Measurements from ENCODE around the gene DOP1A. TPM values are rescaled to one million over a fixed set of nuclear protein-coding genes. Genes with fewer than 3 reads are reported as not detected.
A peak's percentile ranks its signal among the peaks of the same experiment; 100 is the strongest.

Gene DOP1A
- total RNA-seq, 8 experiments from 2014 or later = 15.2 to 36.8 (median 25.0) TPM

DNA sequence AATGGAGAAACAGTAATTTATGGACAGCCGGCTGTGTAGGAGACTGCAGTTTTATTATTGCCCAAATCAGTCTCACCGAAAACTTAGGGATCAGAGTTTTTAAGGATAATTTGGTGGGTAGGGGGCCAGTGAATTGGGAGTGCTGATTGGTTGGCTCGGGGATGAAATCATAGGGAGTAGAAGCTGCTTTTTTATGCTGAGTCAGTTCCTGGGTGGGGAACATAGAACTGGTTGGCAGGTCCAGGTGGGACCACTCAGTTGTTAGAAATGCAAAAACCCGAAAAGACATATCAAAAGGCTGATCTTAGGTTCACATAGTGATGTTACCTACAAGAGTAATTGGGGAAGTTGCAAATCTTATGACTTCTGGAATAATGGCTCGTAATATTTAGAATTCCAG, 59.3 kb downstream of the DOP1A start:
- in situ Hi-C loops (cut with MboI; ENCODE audit: low pct_unique_long_range_greater_than_20kb in 2 of 9, low sequenced_read_pairs in 9 of 9, unreplicated experiment in 9 of 9) = no loop called here
- WGBS, 10 experiments = 84 to 100% (median 95%) methylated on average over 1 to 5 of the region's 5 CpGs; no CpG with 5 or more reads in 2 of the 10 experiments
- Histone ChIP-seq H3K4me3 (no peak overlapping the region), H3K4me1 (replicated peaks in 1 of 2) (no peaks in the 10 kb centered on the region), H3K27ac (no peak overlapping the region)
- no peak for ATAC-seq (replicated peaks in 6 of 8)

DNA sequence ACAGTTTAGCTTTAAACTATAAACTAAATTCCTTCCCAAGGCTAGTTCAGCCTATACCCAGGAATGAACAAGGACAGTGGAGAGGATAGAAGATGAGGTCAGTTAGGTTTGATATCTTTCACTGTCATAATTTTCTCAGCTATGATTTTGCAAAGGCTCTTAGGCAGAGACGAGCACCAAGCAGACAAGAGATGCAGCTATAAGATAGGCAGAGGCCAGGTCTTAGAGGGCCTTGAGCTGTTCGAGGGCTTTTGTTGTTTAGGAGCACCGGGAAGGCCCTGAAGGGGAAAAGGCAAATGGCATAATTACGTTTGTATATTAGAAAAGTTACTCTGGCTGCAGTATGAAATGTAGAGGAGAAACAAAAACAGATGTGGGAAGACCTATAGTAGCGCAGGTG, 59.8 kb downstream of the DOP1A start:
- no peak overlapping the region for H3K4me3 ChIP-seq
- no peak for ATAC-seq (replicated peaks in 6 of 8)
- H3K27ac ChIP-seq = no peak overlapping the region
- in situ Hi-C loops (cut with MboI; ENCODE audit: low pct_unique_long_range_greater_than_20kb in 2 of 9, low sequenced_read_pairs in 9 of 9, unreplicated experiment in 9 of 9) = no loop called here
- no peaks in the 10 kb centered on the region for H3K4me1 ChIP-seq (replicated peaks in 1 of 2)
- WGBS, 10 experiments = 79 to 100% (median 92%) methylated on average over 2 to 5 of the region's 5 CpGs; no CpG with 5 or more reads in 1 of the 10 experiments

DNA sequence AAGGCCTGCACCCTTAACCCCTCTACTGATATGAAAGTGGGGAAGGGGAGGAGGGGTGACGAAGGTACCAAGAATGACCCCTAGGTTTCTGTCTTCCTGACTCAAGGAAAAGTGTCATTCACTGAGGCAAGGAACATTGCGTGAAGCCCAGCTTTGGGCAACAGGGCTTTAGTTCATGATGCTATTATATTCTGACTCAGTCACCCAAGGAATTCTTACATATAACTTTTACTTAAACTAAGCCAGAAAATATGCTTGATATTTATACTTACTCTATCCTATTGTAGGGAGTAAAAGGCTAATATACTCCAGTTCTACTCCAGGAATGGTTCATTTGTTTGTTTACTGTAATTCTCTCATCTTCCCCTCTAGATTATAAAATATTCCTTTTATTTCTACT, 60.5 kb downstream of the DOP1A start:
- in situ Hi-C loops (cut with MboI; ENCODE audit: low pct_unique_long_range_greater_than_20kb in 2 of 9, low sequenced_read_pairs in 9 of 9, unreplicated experiment in 9 of 9) = no loop called here
- 60 to 100% (median 92%) methylated on average over 1 to 2 of the region's 2 CpGs; no CpG with 5 or more reads in 2 of the 10 experiments for WGBS, 10 experiments
- Histone ChIP-seq H3K27ac (no peak overlapping the region), H3K4me1 (replicated peaks in 1 of 2) (no peaks in the 10 kb centered on the region), H3K4me3 (no peak overlapping the region)
- ATAC-seq (replicated peaks in 6 of 8) = no peak

DNA sequence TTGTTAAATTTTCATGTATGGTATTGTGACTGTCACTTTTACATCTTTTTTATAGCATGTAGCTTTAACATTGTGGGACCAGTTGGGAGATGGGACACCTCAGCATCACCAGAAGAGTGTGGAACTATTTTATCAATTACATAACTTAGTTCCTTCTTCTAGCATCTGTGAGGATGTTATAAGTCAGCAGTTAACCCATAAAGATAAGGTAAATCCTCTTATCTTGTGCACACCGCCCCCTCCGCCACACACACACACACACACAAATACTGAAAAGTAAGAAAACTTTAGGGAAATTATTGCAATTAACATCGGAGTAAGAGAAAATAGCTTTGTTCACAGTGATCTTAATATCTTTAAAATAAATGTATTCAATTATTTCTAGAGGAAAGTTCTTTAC, 64.7 kb downstream of the DOP1A start:
- WGBS, 10 experiments = 81 to 100% (median 91%) methylated on average over 2 to 3 of the region's 3 CpGs; no CpG with 5 or more reads in 2 of the 10 experiments
- no peak for ATAC-seq (replicated peaks in 6 of 8)
- no peak overlapping the region for H3K4me3 ChIP-seq
- in situ Hi-C loops (cut with MboI; ENCODE audit: low pct_unique_long_range_greater_than_20kb in 2 of 9, low sequenced_read_pairs in 9 of 9, unreplicated experiment in 9 of 9) = no loop called here
- H3K4me1 ChIP-seq (replicated peaks in 1 of 2) = no peaks in the 10 kb centered on the region
- H3K27ac ChIP-seq = no peak overlapping the region

DNA sequence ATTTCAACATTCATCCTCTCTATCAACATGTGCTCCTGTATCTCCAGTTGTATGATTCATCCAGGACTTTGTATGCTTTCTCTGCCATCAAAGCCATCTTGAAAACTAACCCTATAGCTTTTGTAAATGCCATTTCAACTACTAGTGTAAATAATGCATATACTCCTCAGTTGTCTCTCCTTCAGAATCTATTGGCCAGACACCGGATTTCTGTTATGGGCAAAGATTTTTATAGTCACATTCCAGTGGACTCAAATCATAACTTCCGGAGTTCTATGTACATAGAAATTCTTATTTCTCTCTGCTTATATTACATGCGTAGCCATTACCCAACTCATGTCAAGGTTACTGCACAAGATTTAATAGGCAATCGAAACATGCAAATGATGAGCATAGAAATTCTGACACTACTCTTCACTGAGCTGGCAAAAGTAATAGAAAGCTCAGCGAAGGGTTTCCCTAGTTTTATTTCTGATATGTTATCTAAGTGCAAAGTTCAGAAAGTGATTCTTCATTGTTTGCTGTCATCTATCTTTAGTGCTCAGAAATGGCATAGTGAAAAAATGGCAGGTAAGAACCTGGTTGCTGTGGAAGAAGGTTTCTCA, 70.7 kb downstream of the DOP1A start:
- WGBS, 10 experiments = 76 to 100% (median 96%) methylated on average over 1 to 5 of the region's 5 CpGs
- no peak for ATAC-seq (replicated peaks in 6 of 8)
- Histone ChIP-seq H3K4me3 (no peak overlapping the region), H3K27ac (no peak overlapping the region), H3K4me1 (replicated peaks in 1 of 2) (no peaks in the 10 kb centered on the region)
- in situ Hi-C loops (cut with MboI; ENCODE audit: low pct_unique_long_range_greater_than_20kb in 2 of 9, low sequenced_read_pairs in 9 of 9, unreplicated experiment in 9 of 9) = no loop called here

DNA sequence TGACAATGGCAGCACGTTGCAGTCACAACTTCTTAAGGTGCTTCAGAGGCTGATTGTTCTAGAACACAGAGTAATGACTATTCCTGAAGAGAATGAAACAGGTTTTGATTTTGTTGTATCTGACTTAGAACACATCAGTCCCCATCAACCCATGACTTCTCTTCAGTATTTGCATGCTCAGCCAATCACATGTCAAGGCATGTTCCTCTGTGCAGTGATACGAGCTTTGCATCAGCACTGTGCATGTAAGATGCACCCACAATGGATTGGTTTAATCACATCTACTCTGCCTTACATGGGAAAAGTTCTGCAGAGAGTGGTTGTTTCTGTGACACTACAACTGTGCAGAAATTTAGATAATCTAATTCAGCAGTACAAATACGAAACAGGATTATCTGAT, 71.3 kb downstream of the DOP1A start:
- H3K4me1 ChIP-seq (replicated peaks in 1 of 2) = no peaks in the 10 kb centered on the region
- H3K27ac ChIP-seq = no peak overlapping the region
- H3K4me3 ChIP-seq = no peak overlapping the region
- in situ Hi-C loops (cut with MboI; ENCODE audit: low pct_unique_long_range_greater_than_20kb in 2 of 9, low sequenced_read_pairs in 9 of 9, unreplicated experiment in 9 of 9) = no loop called here
- 57 to 100% (median 86%) methylated on average over 1 to 3 of the region's 3 CpGs for WGBS, 10 experiments
- ATAC-seq (replicated peaks in 6 of 8) = no peak

DNA sequence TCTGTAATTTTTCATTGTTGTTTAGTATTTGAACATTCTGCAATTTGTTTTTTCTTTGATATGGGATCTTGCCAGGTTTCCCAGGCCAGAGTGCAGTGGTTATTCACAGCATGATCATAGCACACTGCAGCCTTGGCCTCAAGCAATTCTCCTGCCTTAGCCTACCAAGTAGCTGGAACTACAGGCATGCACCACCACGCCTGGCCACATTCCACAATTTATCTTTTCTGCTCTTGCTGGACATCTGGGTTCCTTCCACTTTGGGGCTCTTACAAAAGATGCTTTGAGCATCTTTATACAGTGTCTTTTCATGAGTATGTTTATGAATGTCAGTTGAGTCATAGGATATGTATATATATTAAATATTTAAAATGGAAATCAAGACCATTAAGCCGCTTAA, 83.6 kb downstream of the DOP1A start:
- 0 to 100% (median 89%) methylated on average over 1 to 2 of the region's 2 CpGs for WGBS, 10 experiments
- peak in 3 of 8 experiments; percentile 97 to 99 (median 99) for ATAC-seq (replicated peaks in 6 of 8)
- no peak overlapping the region for H3K4me3 ChIP-seq
- H3K27ac ChIP-seq = no peak overlapping the region
- in situ Hi-C loops (cut with MboI; ENCODE audit: low pct_unique_long_range_greater_than_20kb in 2 of 9, low sequenced_read_pairs in 9 of 9, unreplicated experiment in 9 of 9) = loop anchor here in 1 of 9 experiments (25.0 kb wide), 1 partner anchor 939 kb away; no protein-coding TSS in a partner anchor
- H3K4me1 ChIP-seq (replicated peaks in 1 of 2) = peaks cover 8 to 22% of the 10 kb centered on the region in 2 donors

DNA sequence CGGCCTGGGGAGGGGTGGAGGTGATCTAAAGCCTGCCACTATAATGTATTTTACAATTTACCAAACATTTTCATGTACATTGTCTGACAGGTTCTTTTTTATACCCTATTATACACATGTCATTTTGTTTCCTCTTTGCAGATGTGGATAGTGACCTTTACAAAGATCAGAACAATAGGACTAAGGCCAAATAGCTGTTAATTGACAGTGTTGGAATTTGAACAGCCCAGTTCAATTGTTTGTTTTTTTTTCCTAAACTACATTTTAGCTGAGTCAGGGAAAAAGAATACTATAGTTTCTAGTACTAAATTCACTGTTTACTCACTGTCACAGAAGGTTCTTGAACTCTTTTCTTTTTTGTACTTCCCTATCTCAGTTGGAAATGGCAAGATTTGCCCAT, 85.4 kb downstream of the DOP1A start:
- H3K4me1 ChIP-seq (replicated peaks in 1 of 2) = peaks cover 8 to 22% of the 10 kb centered on the region in 2 donors
- H3K27ac ChIP-seq = no peak overlapping the region
- WGBS, 10 experiments = 71% methylated on average over 1 of the region's 1 CpG; no CpG with 5 or more reads in 8 of the 10 experiments
- H3K4me3 ChIP-seq = no peak overlapping the region
- in situ Hi-C loops (cut with MboI; ENCODE audit: low pct_unique_long_range_greater_than_20kb in 2 of 9, low sequenced_read_pairs in 9 of 9, unreplicated experiment in 9 of 9) = loop anchor here in 1 of 9 experiments (25.0 kb wide), 1 partner anchor 941 kb away; no protein-coding TSS in a partner anchor
- peak in 3 of 8 experiments; percentile 18 to 36 (median 22) for ATAC-seq (replicated peaks in 6 of 8)

DNA sequence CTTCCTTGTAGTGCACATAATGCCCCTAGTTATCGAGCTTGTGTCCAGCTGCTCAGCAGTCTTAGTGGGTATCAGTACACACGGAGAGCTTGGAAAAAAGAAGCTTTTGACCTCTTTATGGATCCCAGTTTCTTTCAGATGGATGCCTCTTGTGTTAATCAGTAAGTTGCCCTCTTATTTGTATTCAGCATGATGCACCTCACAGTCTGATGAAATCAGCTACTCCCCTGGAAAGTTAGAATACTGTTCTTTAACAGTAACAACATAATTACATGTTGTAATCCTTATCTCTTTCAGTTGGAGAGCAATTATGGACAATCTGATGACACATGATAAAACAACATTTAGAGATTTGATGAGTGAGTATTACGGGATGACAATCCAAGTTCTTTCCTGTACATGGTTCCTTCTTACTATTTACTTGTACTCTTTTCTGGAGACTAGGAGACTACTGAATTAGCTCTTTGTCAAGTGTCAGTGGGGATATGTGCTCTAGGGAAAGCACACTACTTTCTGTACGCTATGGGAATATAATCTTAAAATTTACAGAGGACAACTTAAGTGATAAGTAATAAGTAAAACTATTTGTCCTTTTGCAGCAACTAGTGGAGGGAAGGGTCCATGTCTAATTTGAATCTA, 86.5 kb downstream of the DOP1A start:
- Histone ChIP-seq H3K4me1 (replicated peaks in 1 of 2) (peaks cover 8 to 22% of the 10 kb centered on the region in 2 donors), H3K27ac (peak overlapping the region in 1 of 2 donors; percentile 56), H3K4me3 (no peak overlapping the region)
- in situ Hi-C loops (cut with MboI; ENCODE audit: low pct_unique_long_range_greater_than_20kb in 2 of 9, low sequenced_read_pairs in 9 of 9, unreplicated experiment in 9 of 9) = loop anchor here in 1 of 9 experiments (25.0 kb wide), 1 partner anchor 942 kb away; no protein-coding TSS in a partner anchor
- ATAC-seq (replicated peaks in 6 of 8) = peak in 5 of 8 experiments; percentile 55 to 80 (median 72)
- WGBS, 10 experiments = 33 to 100% (median 61%) methylated on average over 1 to 4 of the region's 4 CpGs

DNA sequence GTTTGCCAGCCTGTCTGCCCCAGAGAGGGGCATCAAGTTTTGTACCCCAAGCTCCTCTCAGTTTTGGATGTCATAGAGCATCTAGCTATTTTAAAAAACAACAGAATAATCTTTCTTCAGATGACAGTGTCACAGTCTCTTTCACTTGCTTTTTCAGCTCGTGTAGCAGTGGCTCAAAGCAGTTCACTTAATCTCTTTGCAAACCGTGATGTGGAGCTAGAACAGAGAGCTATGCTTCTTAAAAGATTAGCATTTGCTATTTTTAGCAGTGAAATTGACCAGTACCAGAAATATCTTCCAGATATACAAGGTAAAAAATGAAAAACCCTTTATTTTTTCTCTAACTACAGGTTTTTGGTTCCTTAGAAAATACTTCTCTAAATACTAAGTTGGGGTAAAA, 88.3 kb downstream of the DOP1A start:
- Histone ChIP-seq H3K27ac (no peak overlapping the region), H3K4me3 (no peak overlapping the region), H3K4me1 (replicated peaks in 1 of 2) (peaks cover 8 to 22% of the 10 kb centered on the region in 2 donors)
- no peak for ATAC-seq (replicated peaks in 6 of 8)
- WGBS, 10 experiments = 50 to 94% (median 73%) methylated on average over 1 to 2 of the region's 2 CpGs; no CpG with 5 or more reads in 2 of the 10 experiments
- in situ Hi-C loops (cut with MboI; ENCODE audit: low pct_unique_long_range_greater_than_20kb in 2 of 9, low sequenced_read_pairs in 9 of 9, unreplicated experiment in 9 of 9) = loop anchor here in 1 of 9 experiments (25.0 kb wide), 1 partner anchor 943 kb away; no protein-coding TSS in a partner anchor

DNA sequence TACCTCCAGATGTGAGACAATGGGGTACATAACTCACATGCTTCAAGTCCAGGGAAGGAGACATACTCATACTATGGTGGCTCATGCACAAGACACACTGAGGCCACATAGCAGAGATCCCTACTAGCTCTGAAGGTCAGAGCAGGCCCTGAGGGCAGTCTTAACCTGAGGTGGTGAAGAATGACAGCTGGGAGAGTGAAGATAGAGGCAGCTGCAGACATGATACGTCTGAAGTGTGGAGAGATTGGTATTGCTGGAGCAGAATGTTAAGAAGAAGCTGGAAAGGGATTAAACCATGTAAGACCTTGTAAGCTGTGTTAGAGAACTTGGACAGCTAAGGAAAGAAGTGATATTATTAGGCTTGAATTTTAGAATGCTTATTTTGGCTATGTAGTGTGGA, 92.7 kb downstream of the DOP1A start:
- WGBS, 10 experiments = 60 to 100% (median 93%) methylated on average over 1 of the region's 1 CpG; no CpG with 5 or more reads in 4 of the 10 experiments
- no peak overlapping the region for H3K27ac ChIP-seq

DNA sequence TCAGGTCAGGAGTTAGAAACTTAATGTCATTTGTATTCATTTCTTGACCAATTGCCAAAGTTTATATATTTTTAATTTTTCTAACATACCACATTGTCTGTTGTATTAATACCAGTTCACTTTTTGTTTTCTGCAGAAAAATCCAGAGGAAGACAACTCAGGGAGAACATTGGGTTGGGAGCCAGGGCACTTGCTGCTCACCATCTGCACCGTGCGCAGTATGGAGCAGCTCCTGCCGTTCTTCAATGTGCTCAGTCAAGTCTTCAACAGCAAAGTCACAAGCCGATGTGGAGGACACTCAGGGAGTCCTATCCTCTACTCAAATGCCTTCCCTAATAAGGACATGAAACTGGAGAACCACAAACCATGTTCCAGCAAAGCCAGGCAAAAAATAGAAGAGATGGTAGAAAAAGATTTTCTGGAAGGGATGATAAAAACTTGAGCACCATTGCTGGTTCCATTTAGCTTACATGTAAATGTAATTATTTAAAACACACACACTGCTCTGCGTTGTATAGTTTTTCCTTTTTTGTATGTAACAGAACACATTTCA, 100.3 kb downstream of the DOP1A start:
- no peak for ATAC-seq (replicated peaks in 6 of 8)
- 74 to 100% (median 98%) methylated on average over 1 to 5 of the region's 5 CpGs; no CpG with 5 or more reads in 1 of the 10 experiments for WGBS, 10 experiments
- H3K4me3 ChIP-seq = no peak overlapping the region
- H3K27ac ChIP-seq = no peak overlapping the region
- in situ Hi-C loops (cut with MboI; ENCODE audit: low pct_unique_long_range_greater_than_20kb in 2 of 9, low sequenced_read_pairs in 9 of 9, unreplicated experiment in 9 of 9) = loop anchor here in 1 of 9 experiments (25.0 kb wide), 1 partner anchor 956 kb away; no protein-coding TSS in a partner anchor
- no peaks in the 10 kb centered on the region for H3K4me1 ChIP-seq (replicated peaks in 1 of 2)

More for the DNA sequence above, 92.7 kb downstream of the DOP1A start:
- H3K4me1 ChIP-seq (replicated peaks in 1 of 2) = no peaks in the 10 kb centered on the region
- no peak for ATAC-seq (replicated peaks in 6 of 8)
- H3K4me3 ChIP-seq = no peak overlapping the region
- in situ Hi-C loops (cut with MboI; ENCODE audit: low pct_unique_long_range_greater_than_20kb in 2 of 9, low sequenced_read_pairs in 9 of 9, unreplicated experiment in 9 of 9) = loop anchor here in 1 of 9 experiments (25.0 kb wide), 1 partner anchor 948 kb away; no protein-coding TSS in a partner anchor

DNA sequence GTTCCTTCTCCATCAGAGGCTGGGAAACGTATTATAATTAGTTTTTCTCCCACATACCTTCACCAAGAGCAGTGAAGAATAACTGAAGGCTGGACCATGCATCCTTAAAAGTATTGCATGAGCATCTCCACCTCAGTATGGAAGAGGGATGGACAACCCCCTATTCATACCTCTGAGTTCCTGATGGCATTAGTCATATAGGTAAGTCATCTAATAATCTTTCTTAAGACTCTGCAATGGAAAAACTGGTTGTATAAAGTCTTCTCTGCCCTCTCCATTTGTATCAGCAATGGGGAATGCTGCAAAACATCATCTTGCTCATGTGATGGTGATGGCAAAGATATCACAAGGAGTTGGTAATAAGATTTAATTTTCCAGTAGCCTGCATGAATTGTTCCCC, 101.1 kb downstream of the DOP1A start:
- H3K27ac ChIP-seq = no peak overlapping the region
- H3K4me1 ChIP-seq (replicated peaks in 1 of 2) = no peaks in the 10 kb centered on the region
- no peak overlapping the region for H3K4me3 ChIP-seq
- WGBS, 10 experiments = 67 to 100% (median 92%) methylated on average over 1 of the region's 1 CpG; no CpG with 5 or more reads in 4 of the 10 experiments
- no peak for ATAC-seq (replicated peaks in 6 of 8)
- in situ Hi-C loops (cut with MboI; ENCODE audit: low pct_unique_long_range_greater_than_20kb in 2 of 9, low sequenced_read_pairs in 9 of 9, unreplicated experiment in 9 of 9) = loop anchor here in 1 of 9 experiments (25.0 kb wide), 1 partner anchor 956 kb away; no protein-coding TSS in a partner anchor
